ENCODE results near the gene MBTPS1.

DNA sequence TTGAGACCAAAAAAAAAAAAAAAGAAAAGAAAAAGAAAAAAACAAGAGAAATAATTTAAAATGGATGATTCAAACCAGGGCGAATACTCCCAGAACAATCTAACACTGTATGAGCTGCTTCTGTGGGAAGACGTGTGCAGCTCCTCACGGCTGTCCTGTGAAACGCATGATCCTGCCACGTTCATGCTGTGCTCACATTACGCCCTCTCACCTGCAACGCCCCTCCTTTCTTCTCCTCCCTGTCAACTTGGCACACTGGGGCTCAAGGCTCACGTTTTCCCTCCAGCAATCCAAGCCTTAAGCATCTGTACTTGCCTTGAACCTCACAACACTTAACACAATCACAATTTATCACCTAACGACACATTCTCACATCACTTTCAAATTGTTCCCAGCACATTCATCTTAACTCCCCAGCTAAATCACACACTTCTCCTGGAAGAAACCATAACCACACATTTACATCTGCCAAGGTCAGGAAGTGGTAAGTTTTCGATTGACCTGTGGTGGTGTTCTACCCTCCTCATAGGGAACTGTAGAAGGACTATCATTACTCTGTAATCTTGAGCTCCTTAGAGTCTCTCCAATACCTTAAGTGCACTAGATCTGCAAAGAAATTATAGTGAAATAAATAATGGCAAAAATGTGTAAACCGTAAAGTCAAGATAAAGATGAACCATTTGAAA is 29.1 kb downstream of the MBTPS1 start:
- TF ChIP-seq POLR2A (IDR thresholded peaks at IDR 0.05), result no peak
- TF ChIP-seq, protein P1, sequence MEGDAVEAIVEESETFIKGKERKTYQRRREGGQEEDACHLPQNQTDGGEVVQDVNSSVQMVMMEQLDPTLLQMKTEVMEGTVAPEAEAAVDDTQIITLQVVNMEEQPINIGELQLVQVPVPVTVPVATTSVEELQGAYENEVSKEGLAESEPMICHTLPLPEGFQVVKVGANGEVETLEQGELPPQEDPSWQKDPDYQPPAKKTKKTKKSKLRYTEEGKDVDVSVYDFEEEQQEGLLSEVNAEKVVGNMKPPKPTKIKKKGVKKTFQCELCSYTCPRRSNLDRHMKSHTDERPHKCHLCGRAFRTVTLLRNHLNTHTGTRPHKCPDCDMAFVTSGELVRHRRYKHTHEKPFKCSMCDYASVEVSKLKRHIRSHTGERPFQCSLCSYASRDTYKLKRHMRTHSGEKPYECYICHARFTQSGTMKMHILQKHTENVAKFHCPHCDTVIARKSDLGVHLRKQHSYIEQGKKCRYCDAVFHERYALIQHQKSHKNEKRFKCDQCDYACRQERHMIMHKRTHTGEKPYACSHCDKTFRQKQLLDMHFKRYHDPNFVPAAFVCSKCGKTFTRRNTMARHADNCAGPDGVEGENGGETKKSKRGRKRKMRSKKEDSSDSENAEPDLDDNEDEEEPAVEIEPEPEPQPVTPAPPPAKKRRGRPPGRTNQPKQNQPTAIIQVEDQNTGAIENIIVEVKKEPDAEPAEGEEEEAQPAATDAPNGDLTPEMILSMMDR (IDR thresholded peaks at IDR 0.05), result no peak
